PFSK-1 (cell line): ENCODE results near the gene LCAT.

Experiments
- FOXP2 ChIP-seq: optimal IDR thresholded peaks from 2 replicates; pipeline ENCODE3; 2011; ENCODE audit warnings: borderline replicate concordance, control low read depth, inconsistent platforms; ENCODE audit not compliant: insufficient read depth; ENCODE audit errors: extremely low read length, extremely low read depth
- POLR2AphosphoS5 ChIP-seq: IDR thresholded peaks from 2 replicates; pipeline ENCODE4 v1.6.1; 2012; ENCODE audit warnings: low read depth, mild to moderate bottlenecking, control low read depth, low read length, moderate library complexity
- SIN3A ChIP-seq: IDR thresholded peaks from 2 replicates; pipeline ENCODE4 v1.6.1; 2012; ENCODE audit warnings: mild to moderate bottlenecking, low read length, moderate library complexity, borderline replicate concordance; ENCODE audit not compliant: insufficient read depth
- TAF1 ChIP-seq: IDR thresholded peaks from 2 replicates; pipeline ENCODE4 v1.6.1; 2012; ENCODE audit warnings: low read length, control low read depth, borderline replicate concordance; ENCODE audit not compliant: insufficient read depth
- TF ChIP-seq, protein P1 (sequence below), 2 experiments: IDR thresholded peaks; 2 replicates each; pipeline versions ENCODE4 v1.6.1 to v1.8.0; 2011 to 2012; ENCODE audit warnings: low read depth in 2 of 2, low read length in 2 of 2, control low read depth in 1 of 2, inconsistent platforms in 1 of 2, mild to moderate bottlenecking in 1 of 2, moderate library complexity in 1 of 2; ENCODE audit not compliant: insufficient read depth in 1 of 2

The LCAT gene

DNA sequence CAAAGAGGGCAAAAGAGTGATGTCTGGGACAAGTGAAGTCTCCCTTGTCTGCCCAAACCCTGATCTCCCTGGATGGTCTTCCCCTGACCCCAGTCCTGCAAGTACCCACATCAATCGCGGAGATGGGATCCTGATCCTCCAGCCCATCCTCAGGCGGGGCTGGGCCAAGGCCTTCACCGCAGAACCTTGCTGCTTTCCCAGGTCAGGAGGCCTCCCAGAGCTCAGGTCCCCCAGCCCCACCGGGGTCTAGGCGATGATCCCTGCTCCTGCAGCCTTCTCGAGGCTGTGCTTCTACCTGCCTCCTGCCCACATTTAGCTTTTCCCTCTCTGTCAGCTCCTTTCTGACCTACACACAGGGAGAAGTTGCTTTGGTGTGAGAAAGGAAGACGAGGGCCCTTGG, 18.2 kb upstream of the LCAT start:
- TF ChIP-seq, protein P1, sequence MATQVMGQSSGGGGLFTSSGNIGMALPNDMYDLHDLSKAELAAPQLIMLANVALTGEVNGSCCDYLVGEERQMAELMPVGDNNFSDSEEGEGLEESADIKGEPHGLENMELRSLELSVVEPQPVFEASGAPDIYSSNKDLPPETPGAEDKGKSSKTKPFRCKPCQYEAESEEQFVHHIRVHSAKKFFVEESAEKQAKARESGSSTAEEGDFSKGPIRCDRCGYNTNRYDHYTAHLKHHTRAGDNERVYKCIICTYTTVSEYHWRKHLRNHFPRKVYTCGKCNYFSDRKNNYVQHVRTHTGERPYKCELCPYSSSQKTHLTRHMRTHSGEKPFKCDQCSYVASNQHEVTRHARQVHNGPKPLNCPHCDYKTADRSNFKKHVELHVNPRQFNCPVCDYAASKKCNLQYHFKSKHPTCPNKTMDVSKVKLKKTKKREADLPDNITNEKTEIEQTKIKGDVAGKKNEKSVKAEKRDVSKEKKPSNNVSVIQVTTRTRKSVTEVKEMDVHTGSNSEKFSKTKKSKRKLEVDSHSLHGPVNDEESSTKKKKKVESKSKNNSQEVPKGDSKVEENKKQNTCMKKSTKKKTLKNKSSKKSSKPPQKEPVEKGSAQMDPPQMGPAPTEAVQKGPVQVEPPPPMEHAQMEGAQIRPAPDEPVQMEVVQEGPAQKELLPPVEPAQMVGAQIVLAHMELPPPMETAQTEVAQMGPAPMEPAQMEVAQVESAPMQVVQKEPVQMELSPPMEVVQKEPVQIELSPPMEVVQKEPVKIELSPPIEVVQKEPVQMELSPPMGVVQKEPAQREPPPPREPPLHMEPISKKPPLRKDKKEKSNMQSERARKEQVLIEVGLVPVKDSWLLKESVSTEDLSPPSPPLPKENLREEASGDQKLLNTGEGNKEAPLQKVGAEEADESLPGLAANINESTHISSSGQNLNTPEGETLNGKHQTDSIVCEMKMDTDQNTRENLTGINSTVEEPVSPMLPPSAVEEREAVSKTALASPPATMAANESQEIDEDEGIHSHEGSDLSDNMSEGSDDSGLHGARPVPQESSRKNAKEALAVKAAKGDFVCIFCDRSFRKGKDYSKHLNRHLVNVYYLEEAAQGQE (IDR thresholded peaks at IDR 0.05; ENCODE audit: insufficient read depth in 1 of 2, low read depth in 2 of 2, low read length in 2 of 2): no peak
- no peak for TF ChIP-seq FOXP2
- TF ChIP-seq POLR2AphosphoS5: no peak
- TF ChIP-seq SIN3A: no peak
- no peak for TF ChIP-seq TAF1

DNA sequence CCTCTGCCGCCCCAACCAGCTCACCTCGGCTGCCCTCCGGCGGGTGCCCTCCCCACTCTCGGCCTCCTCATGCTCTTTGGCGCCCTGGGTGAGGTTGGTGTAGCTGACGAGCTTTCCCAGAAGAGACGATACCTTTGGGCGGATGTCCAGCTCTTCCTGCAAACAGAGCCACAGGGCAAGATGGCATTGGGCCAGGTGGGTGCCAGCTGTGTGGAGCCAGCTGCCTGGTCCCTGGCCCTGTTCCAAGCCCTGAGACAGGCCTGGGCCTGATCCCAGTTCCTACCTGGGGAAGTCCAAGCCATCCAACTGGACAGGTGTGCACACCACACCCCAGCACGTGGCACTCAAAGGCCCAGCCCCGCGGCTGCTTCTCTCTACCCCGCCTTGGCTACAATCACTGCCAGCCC, 17.6 kb upstream of the LCAT start:
- TF ChIP-seq FOXP2 (no peak), SIN3A (no peak), POLR2AphosphoS5 (no peak), TAF1 (no peak)
- TF ChIP-seq, protein P1 (IDR thresholded peaks at IDR 0.05; ENCODE audit: insufficient read depth in 1 of 2, low read depth in 2 of 2, low read length in 2 of 2): no peak

DNA sequence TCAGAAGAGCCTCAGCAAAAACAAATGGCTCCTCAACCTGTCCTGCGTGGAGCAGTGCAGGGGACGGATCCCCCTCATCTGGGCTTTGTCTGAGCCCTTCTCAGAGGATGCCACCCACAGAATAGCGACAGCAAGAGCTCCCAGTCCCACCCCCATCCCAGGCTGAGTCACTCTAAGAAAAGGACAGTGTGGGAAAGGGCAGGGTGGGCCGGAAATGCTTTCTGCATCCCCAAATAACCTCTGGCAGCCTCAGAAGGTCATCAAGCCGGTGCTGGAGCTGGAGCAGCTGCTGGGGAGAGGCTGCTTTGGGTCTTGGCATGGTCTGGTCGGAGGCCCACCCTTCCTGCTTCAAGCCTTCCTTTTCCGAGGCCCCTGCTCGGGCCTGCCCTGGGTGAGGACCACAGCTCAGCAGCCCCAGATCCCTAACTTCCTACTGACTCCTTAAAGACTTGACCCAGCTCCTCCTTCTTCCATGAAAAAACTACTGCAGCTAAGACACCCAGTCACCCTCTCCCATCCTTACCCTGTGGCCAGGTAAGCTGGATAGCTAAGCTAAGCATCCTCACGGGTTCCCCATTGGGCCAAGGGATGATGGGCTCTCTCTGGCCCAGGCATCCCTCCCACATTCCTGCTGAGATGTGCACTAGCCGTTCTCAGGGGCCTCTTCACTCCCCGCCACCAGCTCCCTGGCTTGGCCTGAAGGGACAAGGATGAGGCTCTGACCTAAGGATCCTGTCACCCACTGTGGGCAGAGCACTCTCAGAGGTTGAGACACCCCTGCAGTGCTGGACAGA, 15.8 kb upstream of the LCAT start:
- TF ChIP-seq, protein P1 (IDR thresholded peaks at IDR 0.05; ENCODE audit: insufficient read depth in 1 of 2, low read depth in 2 of 2, low read length in 2 of 2): no peak
- TF ChIP-seq POLR2AphosphoS5 (no peak), FOXP2 (no peak), TAF1 (no peak), SIN3A (no peak)

DNA sequence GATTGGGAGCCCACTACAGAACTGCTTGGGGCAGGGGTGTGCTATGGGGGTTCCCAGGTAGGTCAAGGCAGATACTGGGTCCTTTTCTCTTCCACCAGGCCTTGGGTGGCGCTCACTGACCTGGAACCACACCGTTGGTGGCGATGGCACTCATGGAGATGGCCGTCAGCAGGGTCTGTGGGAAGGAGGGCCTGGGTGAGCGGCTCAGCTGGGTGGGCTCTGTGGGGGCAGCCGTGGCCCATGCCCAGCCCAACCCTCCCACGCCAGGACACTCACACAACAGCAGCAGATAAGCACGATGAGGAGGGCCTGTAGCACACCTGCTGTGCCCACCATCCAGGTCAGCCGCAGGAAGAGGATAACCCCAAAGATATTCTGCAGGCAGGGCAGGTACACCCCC, 13.7 kb upstream of the LCAT start:
- TF ChIP-seq, protein P1 (IDR thresholded peaks at IDR 0.05; ENCODE audit: insufficient read depth in 1 of 2, low read depth in 2 of 2, low read length in 2 of 2): no peak
- no peak for TF ChIP-seq POLR2AphosphoS5
- TF ChIP-seq FOXP2: no peak
- no peak for TF ChIP-seq TAF1
- no peak for TF ChIP-seq SIN3A
